Gastroesophageal sphincter (tissue), 4 donors: ENCODE measurements around the gene FAM229A. TPM values are rescaled to one million over a fixed set of nuclear protein-coding genes. Genes with fewer than 3 reads are reported as not detected.

Source experiments
- ATAC-seq: fragments of 150-250 bp; one replicate; pipeline ENCODE4 v1.9.1; 2016; ENCODE audit warnings: mild to moderate bottlenecking, moderate library complexity
- H3K27ac ChIP-seq, 4 donors: fragments of 200-600 bp; sonication (generic) in 3 of 4; 1 replicate in 3 of 4; 2 replicates in 1 of 4; pipeline ENCODE4 v1.5.1; 2016 to 2019
- H3K27me3 ChIP-seq: fragments of 200-600 bp; sonication (generic); one replicate; pipeline ENCODE4 v1.5.1; 2019
- H3K36me3 ChIP-seq, 2 donors: fragments of 200-600 bp; sonication (generic); one replicate each; pipeline ENCODE4 v1.5.1; 2019; ENCODE audit warnings: control low read depth in 1 of 2
- H3K4me1 ChIP-seq, 3 donors: fragments of 200-600 bp; sonication (generic); 1 replicate in 2 of 3; 2 replicates in 1 of 3; pipeline ENCODE4 v1.5.1; 2016 to 2019; ENCODE audit warnings: control low read depth in 2 of 3
- H3K4me3 ChIP-seq, 2 donors: fragments of 200-600 bp; sonication (generic); one replicate each; pipeline ENCODE4 v1.5.1; 2019; ENCODE audit warnings: mild to moderate bottlenecking in 1 of 2, moderate library complexity in 1 of 2
- H3K9me3 ChIP-seq, 3 donors: fragments of 200-600 bp; sonication (generic); one replicate each; pipeline ENCODE4 v1.5.1; 2017 to 2019; ENCODE audit warnings: control low read depth in 2 of 3
- CTCF ChIP-seq, 4 experiments: fragments of 200-600 bp in 2 of 4; fragments of 450-650 bp in 2 of 4; sonication (generic) in 1 of 4; IDR thresholded peaks; one replicate each; pipeline ENCODE4 v1.5.1; 2017 to 2019; ENCODE audit warnings: antibody characterized with exemption in 4 of 4, mild to moderate bottlenecking in 2 of 4, moderate library complexity in 2 of 4
- EP300 ChIP-seq: sonication (generic); formaldehyde crosslinking; IDR thresholded peaks from one replicate; pipeline ENCODE4 v1.6.1; 2017; ENCODE audit warnings: antibody characterized with exemption, mild to moderate bottlenecking
- POLR2A ChIP-seq, 2 donors: fragments of 450-650 bp; IDR thresholded peaks; one replicate each; pipeline ENCODE4 v1.6.1; 2017; ENCODE audit warnings: antibody characterized with exemption in 2 of 2, mild to moderate bottlenecking in 2 of 2, moderate library complexity in 1 of 2
- POLR2AphosphoS5 ChIP-seq: sonication (generic); formaldehyde crosslinking; IDR thresholded peaks from one replicate; pipeline ENCODE4 v1.6.1; 2017; ENCODE audit warnings: antibody characterized with exemption
- WGBS, 2 donors: methylation state at CpG; one replicate each; pipeline ENCODE4 v1.1.5; 2018; ENCODE audit warnings: low coverage in 1 of 2; 5-methylcytosine and 5-hydroxymethylcytosine counted together
- total RNA-seq, 4 donors: library from RNA; depleted of rRNA; stranded (reverse); fragments of >200 nt; gene quantifications; one replicate each; pipeline ENCODE4 v1.1.0, GENCODE V29; 2016

Gene FAM229A
- total RNA-seq, 4 donors from 2014 or later, result 0.74 to 7.6 (median 4.9) TPM

DNA sequence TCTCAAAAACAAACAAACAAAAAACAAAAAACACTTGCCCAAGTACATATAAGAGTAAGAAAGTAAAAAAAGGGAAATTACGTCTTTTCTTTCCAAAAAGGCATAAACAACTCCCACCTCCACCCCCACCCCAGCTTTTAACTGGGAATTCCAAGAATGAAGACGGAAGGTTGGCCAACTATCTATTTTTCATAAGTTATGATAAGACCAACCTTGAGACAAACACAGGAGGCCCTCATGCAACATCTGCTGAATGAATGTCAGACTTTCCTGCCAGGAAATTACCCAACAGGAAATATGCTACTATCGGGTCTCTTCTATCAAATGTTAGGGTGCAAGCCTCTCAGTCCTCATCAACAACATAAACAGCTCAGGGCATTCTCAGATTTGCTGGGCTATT, 30.0 kb upstream of the FAM229A start:
- no peak for ATAC-seq
- TF ChIP-seq POLR2A (IDR thresholded peaks at IDR 0.05), result no peak
- no peak for TF ChIP-seq POLR2AphosphoS5
- no peak for TF ChIP-seq EP300
- no peak for TF ChIP-seq CTCF (IDR thresholded peaks at IDR 0.05)
- H3K4me1 ChIP-seq, result peaks cover 2 to 66% (median 27%) of the 10 kb centered on the region in 3 donors
- H3K36me3 ChIP-seq, result peaks cover 0 to 50% of the 10 kb centered on the region in 2 donors
- no peaks in the 10 kb centered on the region for H3K27me3 ChIP-seq
- H3K9me3 ChIP-seq, result no peaks in the 10 kb centered on the region
- WGBS, 2 donors, result 59 to 62% methylated on average over 2 to 3 of the region's 3 CpGs
- peak overlapping the region in 1 of 2 donors; percentile 77 for H3K4me3 ChIP-seq
- no peak overlapping the region for H3K27ac ChIP-seq

- Histone ChIP-seq H3K4me1 (peaks cover 2 to 66% (median 27%) of the 10 kb centered on the region in 3 donors), H3K36me3 (peaks cover 0 to 61% of the 10 kb centered on the region in 2 donors), H3K27me3 (no peaks in the 10 kb centered on the region), H3K27ac (no peak overlapping the region), H3K4me3 (no peak overlapping the region), H3K9me3 (no peaks in the 10 kb centered on the region)
- 50 to 68% methylated on average over 8 of the region's 8 CpGs for WGBS, 2 donors
- TF ChIP-seq CTCF (IDR thresholded peaks at IDR 0.05) (no peak), POLR2AphosphoS5 (no peak), EP300 (no peak), POLR2A (IDR thresholded peaks at IDR 0.05) (no peak)
- ATAC-seq, result no peak
Observed at GRCh38 chr1:32390904-32391870, 28.9 kb upstream of the FAM229A start.

GRCh38 chr1:32388641-32389040, 26.4 kb upstream of the FAM229A start:
- TF ChIP-seq EP300 (no peak), POLR2A (IDR thresholded peaks at IDR 0.05) (no peak), CTCF (IDR thresholded peaks at IDR 0.05) (no peak), POLR2AphosphoS5 (no peak)
- Histone ChIP-seq H3K9me3 (no peaks in the 10 kb centered on the region), H3K27ac (no peak overlapping the region), H3K36me3 (peaks cover 0 to 87% of the 10 kb centered on the region in 2 donors), H3K4me3 (no peak overlapping the region), H3K4me1 (peaks cover 2 to 54% (median 23%) of the 10 kb centered on the region in 3 donors), H3K27me3 (no peaks in the 10 kb centered on the region)
- WGBS, 2 donors, result 64 to 66% methylated on average over 3 to 4 of the region's 6 CpGs
- no peak for ATAC-seq

GRCh38 chr1:32386676-32387392, 24.5 kb upstream of the FAM229A start:
- WGBS, 2 donors, result 80 to 85% methylated on average over 3 to 5 of the region's 13 CpGs

More at GRCh38 chr1:32386676-32387392, 24.5 kb upstream of the FAM229A start:
- ATAC-seq, result no peak
- Histone ChIP-seq H3K4me3 (no peak overlapping the region), H3K27me3 (no peaks in the 10 kb centered on the region), H3K36me3 (peaks cover 0 to 100% of the 10 kb centered on the region in 2 donors), H3K27ac (no peak overlapping the region), H3K4me1 (peaks cover 0 to 36% (median 5%) of the 10 kb centered on the region in 3 donors), H3K9me3 (no peaks in the 10 kb centered on the region)
- no peak for TF ChIP-seq CTCF (IDR thresholded peaks at IDR 0.05)
- TF ChIP-seq POLR2AphosphoS5, result no peak
- TF ChIP-seq EP300, result no peak
- TF ChIP-seq POLR2A (IDR thresholded peaks at IDR 0.05), result no peak
